GM12878 (cell line): ENCODE results near the gene UGT3A2. TPM values are rescaled to one million over a fixed set of nuclear protein-coding genes. Genes with fewer than 3 reads are reported as not detected.

Experiments
- ATAC-seq: fragments of 200-7000 bp; cut with Tn5 transposase; 3 replicates; pipeline ENCODE4 v1.9.1; 2020; ENCODE audit warnings: mild to moderate bottlenecking, moderate library complexity
- Bru-seq: library from RNA; stranded (reverse); fragments of 400-500 nt; gene quantifications from one replicate; lab custom pipeline; 2021; lab: Mats Ljungman, UMichigan
- BruChase-seq, 2 experiments: library from RNA; stranded (reverse); fragments of 400-500 nt; gene quantifications; one replicate each; lab custom pipeline; 2021; lab: Mats Ljungman, UMichigan
- BruUV-seq: library from RNA; stranded (reverse); fragments of 400-500 nt; replicated peaks from 2 replicates; lab custom pipeline; 2021; lab: Mats Ljungman, UMichigan
- CTCF ChIA-PET: fragments of 300-600 bp; sonication (Branson Sonifier 250); formaldehyde crosslinking; extraction: SDS; loops from one replicate; lab custom pipeline; 2021; ENCODE audit warnings: inconsistent platforms; lab: Yijun Ruan, JAX
- POLR2A ChIA-PET: fragments of 350-600 bp; formaldehyde crosslinking; extraction: SDS; loops from one replicate; lab custom pipeline; 2021; ENCODE audit warnings: inconsistent platforms; lab: Charles Lee
- RAD21 ChIA-PET: fragments of 300-600 bp; sonication (Branson Sonifier 250); formaldehyde crosslinking; loops from one replicate; lab custom pipeline; 2023; ENCODE audit warnings: antibody characterized with exemption; ENCODE audit not compliant: unreplicated experiment; lab: Charles Lee
- SMC1A ChIA-PET: fragments of 300-600 bp; sonication (Branson Sonifier 250); formaldehyde crosslinking; loops from one replicate; lab custom pipeline; 2023; ENCODE audit not compliant: unreplicated experiment, uncharacterized antibody; lab: Charles Lee
- DNase-seq: peaks from one replicate; pipeline ENCODE4 v3.0.0-alpha.2; 2011; ENCODE audit warnings: low read depth, low spot score
- FAIRE-seq: peaks from 3 replicates; lab custom pipeline; 2011; peaks lifted over from hg19 to GRCh38; lab: Jason Lieb, UNC
- H2AFZ ChIP-seq: 2 replicates; pipeline ENCODE4 v1.6.0; 2011; ENCODE audit warnings: low read depth, low read length, control low read depth; ENCODE audit not compliant: control insufficient read depth
- H3K27ac ChIP-seq: 2 replicates; pipeline ENCODE4 v1.5.1; 2011; ENCODE audit warnings: control low read depth; ENCODE audit not compliant: control insufficient read depth, insufficient read depth
- H3K27me3 ChIP-seq, 2 experiments: replicated peaks in 1 of 2; 2 replicates each; pipeline versions ENCODE4 v1.6.0 to v1.6.1; 2011; ENCODE audit warnings: low read length in 1 of 2; ENCODE audit not compliant: control insufficient read depth in 2 of 2, insufficient read depth in 2 of 2
- H3K36me3 ChIP-seq, 2 experiments: 2 replicates each; pipeline ENCODE4 v1.5.1; 2011; ENCODE audit warnings: low read length in 1 of 2; ENCODE audit not compliant: control insufficient read depth in 2 of 2, insufficient read depth in 2 of 2
- H3K4me1 ChIP-seq: 2 replicates; pipeline ENCODE4 v1.6.1; 2011; ENCODE audit warnings: mild to moderate bottlenecking, low read length, moderate library complexity, mixed read lengths; ENCODE audit not compliant: control insufficient read depth, insufficient read depth
- H3K4me2 ChIP-seq: 2 replicates; pipeline ENCODE4 v1.6.0; 2011; ENCODE audit warnings: control low read depth; ENCODE audit not compliant: control insufficient read depth, insufficient read depth
- H3K4me3 ChIP-seq: fragments of 200-600 bp; sonication (generic); 2 replicates; pipeline ENCODE4 v1.5.1; 2016
- H3K79me2 ChIP-seq: 2 replicates; pipeline ENCODE4 v1.6.0; 2011; ENCODE audit warnings: low read length; ENCODE audit not compliant: control insufficient read depth, insufficient read depth
- H3K9ac ChIP-seq: 2 replicates; pipeline ENCODE4 v1.8.0; 2011; ENCODE audit warnings: low read length, control low read depth, mixed read lengths; ENCODE audit not compliant: control insufficient read depth, insufficient read depth
- H3K9me3 ChIP-seq: replicated peaks from 3 replicates; pipeline ENCODE4 v1.5.1; 2011; ENCODE audit warnings: mild to moderate bottlenecking, low read length; ENCODE audit not compliant: control insufficient read depth, insufficient read depth
- H4K20me1 ChIP-seq: 2 replicates; pipeline ENCODE4 v1.6.0; 2011; ENCODE audit not compliant: control insufficient read depth, insufficient read depth
- CBX3 ChIP-seq: fragments of 200-600 bp; sonication (generic); IDR thresholded peaks from 2 replicates; pipeline ENCODE4 v1.6.1; 2016; ENCODE audit warnings: low read depth, borderline replicate concordance
- KLF5 ChIP-seq: fragments of 450-650 bp; IDR thresholded peaks from 2 replicates; pipeline ENCODE4 v1.6.1; 2014; ENCODE audit warnings: mild to moderate bottlenecking; ENCODE audit not compliant: partially characterized antibody
- POLR2AphosphoS5 ChIP-seq: IDR thresholded peaks from 2 replicates; pipeline ENCODE4 v1.6.1; 2011; ENCODE audit warnings: mild to moderate bottlenecking, low read length, inconsistent platforms
- PRDM15 ChIP-seq: fragments of 450-650 bp; formaldehyde crosslinking; IDR thresholded peaks from 2 replicates; pipeline ENCODE4 v1.4.0; 2020; ENCODE audit warnings: mild to moderate bottlenecking, moderate library complexity
- SP1 ChIP-seq: IDR thresholded peaks from one replicate; pipeline ENCODE4 v1.6.1; 2011; ENCODE audit warnings: low read depth, low read length
- USF2 ChIP-seq: IDR thresholded peaks from 2 replicates; pipeline ENCODE4 v1.6.1; 2011; ENCODE audit warnings: low read depth, low read length, improper control_type of control experiment, borderline replicate concordance
- ZNF217 ChIP-seq: fragments of 450-650 bp; IDR thresholded peaks from 2 replicates; pipeline ENCODE4 v1.6.1; 2017; ENCODE audit warnings: antibody characterized with exemption, mild to moderate bottlenecking
- ZNF24 ChIP-seq: fragments of 450-650 bp; IDR thresholded peaks from 2 replicates; pipeline ENCODE4 v1.6.1; 2017; ENCODE audit warnings: antibody characterized with exemption, mild to moderate bottlenecking
- WGBS: methylation state at CpG from one replicate; pipeline ENCODE4 v1.1.6; 2016; ENCODE audit warnings: low lambda C conversion rate; ENCODE audit not compliant: insufficient replicate concordance, insufficient coverage; ENCODE audit errors: missing lambda C conversion rate; 5-methylcytosine and 5-hydroxymethylcytosine counted together
- in situ Hi-C: fragments of 300-500 bp; cut with MboI; formaldehyde crosslinking; loops from 9 replicates; pipeline ENCODE4 v1.14.3; 2018; ENCODE audit warnings: mixed read lengths
- intact Hi-C: fragments of 100-400 bp; cut with micrococcal nuclease; formaldehyde crosslinking; loops from one replicate; pipeline ENCODE4 v1.14.2; 2022; ENCODE audit not compliant: unreplicated experiment
- long read RNA-seq, 2 experiments: library from polyadenylated mRNA; unstranded; transcript quantifications; one replicate each; pipeline ENCODE4 v2.0.0, GENCODE V29; 2019 to 2020
- polyA minus RNA-seq, 3 experiments: library from RNA; depleted of rRNA, polyadenylated mRNA; stranded (reverse); fragments of >200 nt; gene quantifications; 2 replicates each; pipeline ENCODE4 v1.2.3, GENCODE V29; 2011
- polyA plus RNA-seq, 11 experiments: library from polyadenylated mRNA; depleted of rRNA in 4 of 11; unstranded in 6 of 11; stranded (reverse) in 5 of 11; fragments of >200 nt; fragmentation: Nextera tagmentation in 4 of 11; fragmentation: Illumina TruSeq in 1 of 11; extraction: Ambion mirVana in 4 of 11; extraction: Trizol in 1 of 11; gene quantifications; 1 replicate in 1 of 11; 2 replicates in 10 of 11; pipeline versions ENCODE4 v1.2.1 to v1.2.3, GENCODE V29; 2011 to 2016; ENCODE audit warnings: inconsistent platforms in 2 of 11, missing spikeins in 2 of 11, low read depth in 1 of 11
- total RNA-seq, 4 experiments: library from RNA; depleted of rRNA in 3 of 4; stranded (reverse); fragments of >200 nt in 3 of 4; fragmentation: Illumina TruSeq in 1 of 4; extraction: Trizol in 1 of 4; gene quantifications; 2 replicates each; pipeline versions ENCODE4 v1.2.1 to v1.2.3, GENCODE V29; 2013 to 2021
- TF ChIP-seq, protein P1 (sequence below): fragments of 150-350 bp; IDR thresholded peaks from 2 replicates; pipeline ENCODE4 v1.6.1; 2016; ENCODE audit warnings: low read depth, low read length

The UGT3A2 gene
- total RNA-seq (2013; cell fraction: nucleolus; rRNA removed): not detected in 2 replicates
- not detected in 2 replicates for total RNA-seq (2014; rRNA removed)
- 0.09 TPM in 1 of 2 replicates, not detected in the other for total RNA-seq (2014; rRNA removed; fragmentation: Illumina TruSeq; extraction: Trizol)
- total RNA-seq (2021): 0.24 TPM in 1 of 2 replicates, not detected in the other
- not detected for polyA plus RNA-seq (2011; ENCODE audit: low read depth)
- not detected in 2 replicates for polyA plus RNA-seq (2011; rRNA removed)
- polyA plus RNA-seq (2011; cell fraction: cytosol; rRNA removed): 0.03 TPM in 1 of 2 replicates, not detected in the other
- polyA plus RNA-seq (2011; cell fraction: nucleus; rRNA removed): 0.06 TPM in 1 of 2 replicates, not detected in the other
- polyA plus RNA-seq (2012): 0.04 TPM in 1 of 2 replicates, not detected in the other
- polyA plus RNA-seq (2014; fragmentation: Illumina TruSeq; extraction: Trizol): 0.50 TPM in 1 of 2 replicates, not detected in the other
- polyA plus RNA-seq (2014; fragmentation: Nextera tagmentation; extraction: Ambion mirVana): under 1 TPM in 1 of 2 experiments, not detected in 1; 0.02 TPM
- 0.11 TPM in 1 of 2 replicates, not detected in the other for polyA plus RNA-seq (2014; rRNA removed)
- polyA plus RNA-seq (2016; fragmentation: Nextera tagmentation; extraction: Ambion mirVana): not detected
- 0.21 and 0.37 TPM in 2 replicates for polyA minus RNA-seq (2011; rRNA and poly(A)+ RNA removed)
- polyA minus RNA-seq (2011; cell fraction: cytosol; rRNA and poly(A)+ RNA removed): not detected in 2 replicates
- polyA minus RNA-seq (2011; cell fraction: nucleus; rRNA and poly(A)+ RNA removed): not detected in 2 replicates
- percentile 7 among the genes with signal in this experiment for Bru-seq, nascent RNA
- percentile 10 among the genes with signal in this experiment for BruChase-seq, experiment 1, labeled RNA remaining after a 6-hour chase
- percentile 14 among the genes with signal in this experiment for BruChase-seq, experiment 2, labeled RNA remaining after a 2-hour chase
- long read RNA-seq, experiment 1: 0 reads
- long read RNA-seq, experiment 2, partial matches to known transcripts: 0 of 1 reads
- long read RNA-seq, experiment 2, other reads (novel, unspliced or antisense): 1 of 1 reads

DNA sequence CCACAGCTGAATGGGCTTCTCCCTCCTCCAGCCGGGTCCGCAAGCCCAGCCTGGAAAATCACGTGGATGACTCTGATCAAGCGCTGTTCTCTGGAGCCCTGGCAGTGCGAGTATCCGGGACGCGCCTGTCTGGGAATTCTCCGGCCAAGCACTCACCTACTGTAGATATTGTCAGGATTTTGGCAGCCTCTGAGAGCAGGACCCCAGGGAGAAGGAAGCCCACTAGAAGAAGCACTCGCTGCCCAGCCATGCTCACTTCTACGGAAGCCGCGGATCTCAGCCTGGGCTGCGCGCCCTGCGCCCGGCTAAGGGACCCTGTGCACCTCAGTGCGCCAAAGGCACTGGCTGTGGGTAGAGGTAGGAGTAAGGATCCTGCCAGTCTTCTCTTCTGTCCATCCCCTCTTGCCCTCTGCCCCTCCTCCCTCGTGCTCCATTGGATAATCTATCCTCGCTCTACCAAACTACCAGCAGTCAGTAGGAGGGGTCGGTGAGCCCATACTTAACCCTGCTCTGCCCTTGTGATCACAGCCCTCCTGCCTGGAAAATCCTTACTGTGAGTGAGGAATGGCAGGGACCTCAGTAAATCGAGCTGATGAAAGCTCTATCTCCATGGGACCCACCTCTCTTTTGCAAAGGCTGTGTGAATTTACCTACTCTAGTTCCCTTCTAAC is at the start of gene UGT3A2:
UGT3A2 (minus strand) TSS at position 343 of the 671 bp plus-strand sequence; CDS start at position 250, 93 bp downstream.
- ChIA-PET CTCF (no interaction called here), RAD21 (interaction anchor here (0.6 kb wide), 1 partner anchor 1149 kb away, joined by 3 read pairs; no protein-coding TSS in a partner anchor), POLR2A (no interaction called here), SMC1A (no interaction called here)
- FAIRE-seq: no peak
- DNase-seq: no peak
- Histone ChIP-seq H3K27ac (no peak within 1 kb of the TSS), H3K4me1 (no peaks in the 10 kb centered on the region), H3K27me3 (peaks cover 0 to 7% of the 10 kb centered on the region in 2 experiments; a peak in 2 of 4 replicates), H3K79me2 (no peaks in the 10 kb centered on the region), H3K9me3 (no peaks in the 10 kb centered on the region), H2AFZ (no peak within 1 kb of the TSS), H4K20me1 (no peaks in the 10 kb centered on the region), H3K4me3 (no peak within 1 kb of the TSS), H3K4me2 (no peak within 1 kb of the TSS), H3K36me3 (no peaks in the 10 kb centered on the region), H3K9ac (no peak within 1 kb of the TSS)
- 9% methylated on average over 22 of the region's 22 CpGs for WGBS
- no peak for ATAC-seq
- no TSS peak for BruUV-seq
- intact Hi-C loops: no loop called here
- in situ Hi-C loops: no loop called here
- TF ChIP-seq KLF5 (no peak), SP1 (no peak), CBX3 (no peak), ZNF24 (no peak), ZNF217 (no peak), POLR2AphosphoS5 (no peak), PRDM15 (no peak), USF2 (no peak)
- TF ChIP-seq, protein P1, sequence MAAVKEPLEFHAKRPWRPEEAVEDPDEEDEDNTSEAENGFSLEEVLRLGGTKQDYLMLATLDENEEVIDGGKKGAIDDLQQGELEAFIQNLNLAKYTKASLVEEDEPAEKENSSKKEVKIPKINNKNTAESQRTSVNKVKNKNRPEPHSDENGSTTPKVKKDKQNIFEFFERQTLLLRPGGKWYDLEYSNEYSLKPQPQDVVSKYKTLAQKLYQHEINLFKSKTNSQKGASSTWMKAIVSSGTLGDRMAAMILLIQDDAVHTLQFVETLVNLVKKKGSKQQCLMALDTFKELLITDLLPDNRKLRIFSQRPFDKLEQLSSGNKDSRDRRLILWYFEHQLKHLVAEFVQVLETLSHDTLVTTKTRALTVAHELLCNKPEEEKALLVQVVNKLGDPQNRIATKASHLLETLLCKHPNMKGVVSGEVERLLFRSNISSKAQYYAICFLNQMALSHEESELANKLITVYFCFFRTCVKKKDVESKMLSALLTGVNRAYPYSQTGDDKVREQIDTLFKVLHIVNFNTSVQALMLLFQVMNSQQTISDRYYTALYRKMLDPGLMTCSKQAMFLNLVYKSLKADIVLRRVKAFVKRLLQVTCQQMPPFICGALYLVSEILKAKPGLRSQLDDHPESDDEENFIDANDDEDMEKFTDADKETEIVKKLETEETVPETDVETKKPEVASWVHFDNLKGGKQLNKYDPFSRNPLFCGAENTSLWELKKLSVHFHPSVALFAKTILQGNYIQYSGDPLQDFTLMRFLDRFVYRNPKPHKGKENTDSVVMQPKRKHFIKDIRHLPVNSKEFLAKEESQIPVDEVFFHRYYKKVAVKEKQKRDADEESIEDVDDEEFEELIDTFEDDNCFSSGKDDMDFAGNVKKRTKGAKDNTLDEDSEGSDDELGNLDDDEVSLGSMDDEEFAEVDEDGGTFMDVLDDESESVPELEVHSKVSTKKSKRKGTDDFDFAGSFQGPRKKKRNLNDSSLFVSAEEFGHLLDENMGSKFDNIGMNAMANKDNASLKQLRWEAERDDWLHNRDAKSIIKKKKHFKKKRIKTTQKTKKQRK: no peak
